AG20443 (cell line): ENCODE results near the gene ZNF860.
A peak's percentile ranks its signal among the peaks of the same experiment; 100 is the strongest.

Experiments
- DNase-seq: peaks from one replicate; pipeline ENCODE4 v3.0.0; 2012; ENCODE audit warnings: low spot score, mixed read lengths

Gene ZNF860

DNA sequence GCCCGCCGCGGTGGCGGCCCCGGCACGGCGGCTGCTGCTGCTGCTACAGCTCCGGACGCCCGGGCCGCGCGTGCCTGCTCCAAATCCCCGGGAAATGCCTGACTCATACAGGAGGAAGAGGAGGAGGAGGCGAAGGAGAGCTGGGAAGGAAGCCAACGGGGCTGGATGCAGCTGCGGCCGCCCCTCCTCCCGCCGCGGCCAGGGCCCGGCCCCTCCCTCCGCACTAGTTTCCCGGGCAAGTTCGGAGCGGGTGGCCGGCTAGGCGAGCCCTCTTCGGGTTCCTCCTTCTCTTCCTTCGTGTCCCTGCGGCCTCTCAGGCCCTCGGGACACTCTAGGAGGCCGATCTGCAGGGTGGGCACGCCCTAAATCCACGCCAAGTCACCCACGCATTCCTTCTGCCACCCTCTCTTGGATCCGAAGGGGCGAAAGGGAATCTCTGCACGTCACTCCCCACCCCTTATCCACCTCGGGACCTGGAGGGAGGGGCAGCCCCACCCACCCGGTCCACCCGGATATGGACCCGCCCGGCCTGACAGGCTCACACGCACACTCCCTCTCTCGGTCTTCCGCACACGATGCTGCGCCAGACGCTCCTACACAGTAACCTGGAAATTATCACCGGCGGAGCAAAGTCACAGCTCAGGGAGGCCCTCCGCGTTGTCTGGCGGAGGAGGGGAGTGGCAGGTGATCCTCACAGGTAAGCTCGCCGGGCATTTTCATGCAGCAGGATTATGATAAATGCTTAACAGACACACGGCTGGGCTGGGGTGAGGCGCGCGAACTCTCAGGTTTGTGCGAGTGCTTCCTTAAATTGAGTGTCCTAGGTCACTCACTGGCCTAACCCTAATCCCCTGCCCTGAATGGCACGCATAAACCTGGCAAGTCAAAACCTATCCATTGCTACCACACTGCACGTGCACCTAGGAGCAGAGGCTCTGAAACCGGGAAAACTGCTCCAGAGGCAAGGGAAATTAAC lies at the start of gene ZNF860, which contains the start of gene OSBPL10:
TSS of gene ZNF860 (plus strand) at position 545 of the 976 bp plus-strand sequence. CDS start 7,330 bp downstream, outside the sequence.
TSS of gene OSBPL10 (minus strand) at position 57 of the 976 bp plus-strand sequence. CDS start 83 bp downstream, outside the sequence.
- peak; percentile 77 for DNase-seq

DNA sequence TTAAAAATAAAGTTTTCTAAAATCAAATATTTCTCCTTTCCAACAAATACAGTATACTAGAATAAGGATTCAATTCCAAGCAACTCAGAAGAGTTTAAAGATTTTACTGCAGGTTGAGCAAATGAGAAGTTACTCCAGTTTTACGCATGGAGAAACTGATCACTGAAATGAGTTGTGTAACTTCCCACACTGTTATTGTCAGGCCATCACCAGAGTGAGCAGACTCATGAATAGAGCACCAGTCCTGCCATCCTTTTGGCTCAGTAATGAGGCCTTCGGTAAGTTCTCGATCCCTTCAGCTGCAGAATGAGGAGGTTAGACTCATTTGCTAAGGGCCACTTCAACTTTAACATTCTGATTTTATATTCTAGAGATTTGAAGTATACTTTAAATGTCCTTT lies 48.6 kb upstream of the ZNF860 start:
- no peak for DNase-seq

DNA sequence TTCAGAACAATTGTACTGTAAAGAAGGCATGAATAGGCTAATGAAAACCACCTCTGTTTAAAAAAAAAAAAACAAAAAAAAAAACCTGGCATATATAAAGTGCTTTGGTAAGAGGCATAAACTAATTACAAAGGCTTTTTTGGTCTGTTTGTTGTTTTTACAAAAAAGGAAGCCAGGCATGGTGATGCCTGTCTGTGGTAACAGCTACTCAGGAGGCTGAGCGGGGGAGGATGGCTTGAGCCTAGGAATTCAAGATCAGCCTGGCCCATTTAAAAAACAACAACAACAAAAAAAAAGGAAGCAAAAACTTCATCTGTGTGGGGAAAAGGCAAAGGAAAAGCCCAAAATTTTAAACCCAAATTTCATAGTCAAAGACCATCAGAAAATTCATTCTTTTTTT lies 47.5 kb upstream of the ZNF860 start:
- no peak for DNase-seq

DNA sequence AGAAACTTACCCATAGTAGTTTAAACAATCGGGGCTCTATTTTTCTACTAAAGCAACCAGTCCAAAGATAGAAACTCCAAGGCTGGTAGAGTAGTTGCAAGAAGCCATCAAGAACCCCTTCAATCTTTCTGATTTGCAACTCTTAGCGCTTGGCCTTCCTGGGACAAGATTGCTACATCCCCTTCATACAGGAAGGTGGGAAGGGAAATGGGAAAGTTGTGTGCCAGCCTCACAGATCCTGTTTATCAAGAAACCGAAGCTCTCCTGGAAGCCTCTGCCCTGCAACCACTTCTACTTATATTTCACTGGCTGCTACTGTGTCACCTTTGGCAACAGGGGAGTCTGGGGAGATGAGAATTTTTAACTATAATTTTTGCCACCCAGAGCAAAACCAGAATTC lies 46.7 kb upstream of the ZNF860 start:
- DNase-seq, result no peak

DNA sequence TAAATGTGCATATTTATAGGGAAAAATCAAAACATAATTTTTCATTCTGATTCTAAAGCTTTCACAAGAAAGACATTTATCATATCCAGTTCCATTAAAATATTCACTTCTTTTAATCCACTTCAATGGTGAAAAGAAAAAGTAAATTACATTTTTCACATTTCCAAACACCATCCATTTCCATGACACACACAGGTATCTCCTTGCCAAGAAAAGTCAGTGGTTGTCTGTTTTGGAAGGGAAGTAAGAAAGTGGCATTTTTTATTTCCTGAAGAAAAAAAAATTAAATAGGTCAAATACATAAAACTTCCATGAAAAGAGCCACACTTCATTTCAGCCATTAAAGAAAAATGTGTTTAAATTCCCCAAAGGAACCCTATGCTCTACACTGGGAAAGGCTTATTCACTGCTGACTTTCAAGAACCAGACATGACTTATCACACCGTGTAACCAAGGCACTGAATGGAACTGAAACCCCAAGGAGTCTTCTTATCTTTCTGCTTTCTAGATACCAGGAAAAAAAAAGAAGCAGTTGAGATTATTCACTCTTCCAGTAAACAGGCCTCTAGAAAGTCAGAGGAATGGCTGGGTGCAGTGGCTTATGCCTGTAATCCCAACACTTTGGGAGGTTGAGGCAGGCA lies 45.0 kb upstream of the ZNF860 start:
- no peak for DNase-seq

DNA sequence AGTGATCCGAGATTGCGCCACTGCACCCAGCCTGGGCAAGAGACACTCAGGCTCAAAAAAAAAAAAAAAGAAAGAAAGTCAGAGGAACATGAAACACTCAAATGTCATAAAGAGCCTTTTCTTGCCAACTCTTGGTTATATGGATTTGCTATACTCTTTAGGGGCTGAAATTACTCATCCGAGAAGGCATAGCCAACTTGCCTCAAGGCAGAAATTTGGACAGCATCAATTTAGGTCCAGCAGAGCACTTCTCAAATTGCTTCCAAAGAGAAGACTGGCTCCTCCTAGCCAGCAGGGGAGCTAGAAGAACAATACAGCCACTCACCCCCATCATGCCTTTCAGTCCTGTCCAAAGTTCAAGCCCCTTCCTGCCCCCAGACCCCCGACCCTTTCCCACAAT lies 44.3 kb upstream of the ZNF860 start:
- DNase-seq, result no peak

DNA sequence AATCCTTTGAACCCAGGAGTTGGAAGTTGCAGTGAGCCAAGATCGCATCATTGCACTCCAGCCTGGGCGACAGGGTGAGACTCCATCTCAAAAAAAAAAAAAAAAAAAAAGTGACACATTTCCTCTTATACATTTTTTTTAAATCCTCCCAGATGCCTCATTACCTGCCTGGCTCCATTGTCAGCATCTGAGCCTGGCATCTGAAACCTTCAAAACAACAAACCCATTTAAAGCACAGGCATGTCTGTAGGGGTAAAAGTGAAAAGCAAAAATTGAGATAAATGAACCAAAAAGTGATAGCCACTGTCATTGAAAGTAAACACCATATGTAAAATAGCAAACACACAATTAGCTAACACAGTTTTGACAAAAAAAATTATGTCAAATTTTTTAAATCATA lies 39.1 kb upstream of the ZNF860 start:
- DNase-seq, result no peak

DNA sequence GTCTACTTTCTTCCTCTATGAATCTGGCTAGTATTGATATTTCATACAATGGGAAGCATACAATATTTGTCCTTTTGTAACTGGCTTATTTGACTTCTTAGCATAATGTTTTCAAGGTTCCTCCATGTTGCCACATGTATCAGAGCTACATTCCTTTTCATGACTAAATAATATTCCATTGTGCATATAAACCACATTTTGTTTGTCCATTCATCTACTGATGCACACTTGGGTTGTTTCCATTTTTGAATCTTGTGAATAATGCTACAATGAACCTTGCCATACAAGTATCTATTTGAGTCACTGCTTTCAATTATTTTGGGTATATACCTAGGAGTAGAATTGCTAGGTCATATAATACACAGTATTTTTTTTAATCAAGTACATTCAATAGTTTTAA lies 38.5 kb upstream of the ZNF860 start:
- no peak for DNase-seq

DNA sequence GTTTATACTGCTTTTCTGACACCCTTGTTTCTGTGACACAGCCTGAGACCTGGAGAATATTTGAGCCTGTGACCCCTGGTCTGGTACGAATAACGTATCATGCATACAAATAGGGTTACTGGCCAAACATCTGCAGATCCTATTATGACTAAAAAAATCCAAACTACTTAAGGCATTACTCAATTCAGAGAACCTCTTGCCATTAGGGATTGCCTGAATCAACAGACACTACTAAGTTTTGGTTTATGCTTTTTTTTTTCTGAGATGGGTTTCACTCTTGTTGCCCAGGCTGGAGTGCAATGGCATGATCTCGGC lies 35.9 kb upstream of the ZNF860 start:
- peak; percentile 35 for DNase-seq

DNA sequence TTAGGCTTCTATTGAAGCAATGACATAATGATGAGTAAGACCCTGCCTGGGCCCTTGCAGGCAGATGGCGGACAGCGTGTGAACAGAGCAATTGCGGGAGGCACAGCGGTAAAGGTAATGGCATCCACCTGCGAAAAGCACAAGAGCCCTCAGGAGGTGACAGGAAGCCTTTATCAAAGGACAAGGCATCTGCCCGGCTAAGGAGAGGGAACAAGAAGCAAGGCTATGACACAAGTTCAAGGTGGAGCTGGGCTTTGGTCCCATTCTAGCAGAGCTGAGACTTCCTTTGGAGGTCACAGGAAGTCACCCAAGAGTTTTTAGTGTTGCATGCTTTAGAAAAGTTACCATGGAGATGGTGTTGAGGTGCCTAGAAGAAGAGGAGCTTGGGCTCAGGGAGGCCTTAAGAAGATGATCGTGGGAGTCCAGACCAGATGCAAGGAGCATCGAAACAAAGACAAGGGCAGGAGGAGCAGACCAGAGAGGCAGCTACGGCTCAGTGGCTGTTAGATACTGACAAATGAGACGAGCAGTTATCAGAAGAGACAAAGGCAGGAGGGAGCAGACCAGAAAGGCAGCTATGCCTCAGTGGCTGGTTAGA lies 35.0 kb upstream of the ZNF860 start:
- no peak for DNase-seq

DNA sequence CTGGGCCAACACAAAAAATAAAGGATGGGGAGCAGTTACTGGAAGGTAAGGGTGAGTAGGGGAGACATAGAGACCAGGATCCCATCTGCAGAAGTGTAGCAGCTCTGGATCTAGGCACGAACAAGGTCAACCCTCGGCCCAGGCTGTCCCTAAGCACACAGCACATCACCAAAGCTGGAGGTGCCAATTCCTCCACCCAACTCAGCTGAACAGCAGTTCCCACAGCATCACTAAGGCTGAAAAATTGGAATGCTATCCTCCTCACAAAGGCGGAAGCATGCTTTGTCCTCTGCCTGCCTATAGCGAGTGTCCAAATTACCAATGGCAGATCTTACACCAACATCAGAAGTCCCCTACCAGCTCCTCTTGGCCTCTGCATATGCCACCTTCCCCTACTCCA lies 34.4 kb upstream of the ZNF860 start:
- DNase-seq, result no peak

DNA sequence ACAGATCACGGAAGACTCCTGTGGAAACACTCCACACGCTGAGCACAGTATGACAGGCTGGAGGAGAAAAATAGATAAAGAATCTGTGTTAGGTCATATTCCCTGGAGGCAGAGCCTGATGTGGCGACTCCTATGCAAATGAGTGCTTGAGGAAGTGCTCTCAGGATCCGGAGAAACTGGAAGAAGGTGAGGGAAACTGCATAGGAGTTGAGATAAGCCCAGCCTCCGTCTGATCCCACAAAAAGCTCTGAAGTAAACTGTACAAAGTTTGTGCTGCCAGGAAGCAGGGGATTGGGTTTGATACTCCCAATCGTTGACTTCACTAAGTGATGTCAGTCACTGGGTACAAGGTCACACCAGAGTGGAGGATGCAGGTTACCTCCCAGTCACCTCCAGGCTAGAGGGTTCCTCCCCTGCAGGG lies 33.9 kb upstream of the ZNF860 start:
- no peak for DNase-seq

DNA sequence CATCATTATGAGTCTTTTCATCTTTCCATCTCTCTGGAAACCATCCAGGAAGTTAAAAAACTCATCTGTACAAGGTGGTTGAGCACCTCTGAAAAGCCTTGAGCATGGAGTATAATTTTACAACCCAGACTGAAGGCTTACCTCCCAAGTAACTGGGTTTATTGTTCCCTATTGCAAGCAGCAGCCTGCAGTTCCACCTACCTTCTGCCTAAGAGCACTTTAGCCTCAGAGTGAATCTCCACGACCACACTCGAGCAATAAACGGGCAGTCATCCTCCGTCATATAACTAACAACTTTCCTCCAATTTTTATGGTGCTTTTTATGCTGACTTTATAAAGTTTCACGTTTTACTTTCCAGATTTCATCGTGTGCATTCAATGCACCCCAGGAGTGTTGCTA lies 33.3 kb upstream of the ZNF860 start:
- DNase-seq, result no peak

DNA sequence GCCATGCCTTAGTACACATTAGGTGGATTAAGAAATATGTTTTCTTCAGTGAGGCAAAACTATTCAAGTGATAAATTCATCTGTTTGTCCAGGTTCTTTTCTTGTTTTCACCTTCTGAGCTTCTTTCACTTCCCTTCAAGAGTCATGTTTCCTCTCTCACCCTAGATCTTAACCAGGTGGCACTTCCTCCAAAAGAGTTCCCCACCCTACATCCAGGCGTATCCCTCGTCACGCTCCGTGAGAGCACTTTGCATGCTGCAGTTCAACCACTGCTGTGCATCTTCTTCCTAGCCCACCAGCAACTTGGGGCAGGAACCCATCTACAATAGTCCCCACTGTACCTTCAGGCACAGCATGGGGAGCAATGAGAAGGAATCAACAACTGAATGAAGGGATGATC lies 29.3 kb upstream of the ZNF860 start:
- no peak for DNase-seq

DNA sequence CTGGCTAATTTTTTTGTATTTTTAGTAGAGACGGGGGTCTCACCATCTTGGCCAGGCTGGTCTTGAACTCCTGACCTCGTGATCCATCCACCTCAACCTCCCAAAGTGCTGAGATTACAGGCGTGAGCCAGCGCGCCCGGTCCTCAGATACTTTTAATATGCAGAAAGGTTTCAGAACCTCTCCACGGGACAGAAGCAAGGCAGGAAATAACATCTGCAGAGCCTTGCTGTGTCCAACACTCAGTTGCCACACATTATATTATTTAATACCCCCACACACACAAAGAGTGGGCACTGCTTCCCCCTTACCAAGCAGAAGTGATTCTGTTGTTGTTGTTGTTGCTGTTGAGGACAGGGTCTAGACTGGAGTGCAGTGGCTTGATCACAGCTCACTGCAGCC lies 28.5 kb upstream of the ZNF860 start:
- DNase-seq, result no peak

DNA sequence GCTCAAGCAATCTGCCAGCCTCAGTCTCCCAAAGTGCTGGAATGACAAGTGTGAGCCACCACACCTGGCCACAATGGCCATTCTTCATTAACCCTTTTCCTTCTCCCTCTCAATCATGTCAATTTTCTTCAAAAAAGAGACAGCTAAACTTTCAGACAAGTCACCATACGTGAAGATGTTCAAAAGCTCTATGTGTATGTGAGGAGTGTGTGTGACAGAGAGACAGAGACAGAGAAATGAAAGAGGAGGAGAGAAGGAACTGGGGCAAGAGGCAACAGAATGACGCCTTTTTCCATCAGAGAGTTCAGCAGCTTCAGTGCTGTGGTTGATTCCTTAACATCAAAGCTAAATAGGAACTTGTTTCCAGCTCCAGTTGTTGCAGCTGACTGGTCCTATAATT lies 27.9 kb upstream of the ZNF860 start:
- no peak for DNase-seq

DNA sequence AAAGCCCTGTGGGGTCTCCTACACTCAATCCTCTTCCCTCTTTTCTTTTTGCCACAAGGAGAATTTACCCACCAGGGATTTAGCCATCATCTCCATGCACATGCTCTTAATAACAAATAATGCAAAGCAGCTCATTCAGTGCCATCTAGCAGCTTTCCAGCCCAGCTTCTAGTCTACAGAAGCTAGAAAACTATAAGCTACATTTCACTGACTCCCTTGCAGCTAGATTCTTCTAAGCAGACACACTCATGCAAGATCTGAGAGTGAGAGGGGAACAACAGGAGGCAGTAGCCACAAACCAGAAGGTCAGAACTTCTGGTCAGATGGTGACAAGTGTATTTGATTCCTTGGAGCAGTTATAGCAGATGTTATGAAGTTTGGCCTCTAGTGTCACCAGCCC lies 26.0 kb upstream of the ZNF860 start:
- DNase-seq, result no peak

DNA sequence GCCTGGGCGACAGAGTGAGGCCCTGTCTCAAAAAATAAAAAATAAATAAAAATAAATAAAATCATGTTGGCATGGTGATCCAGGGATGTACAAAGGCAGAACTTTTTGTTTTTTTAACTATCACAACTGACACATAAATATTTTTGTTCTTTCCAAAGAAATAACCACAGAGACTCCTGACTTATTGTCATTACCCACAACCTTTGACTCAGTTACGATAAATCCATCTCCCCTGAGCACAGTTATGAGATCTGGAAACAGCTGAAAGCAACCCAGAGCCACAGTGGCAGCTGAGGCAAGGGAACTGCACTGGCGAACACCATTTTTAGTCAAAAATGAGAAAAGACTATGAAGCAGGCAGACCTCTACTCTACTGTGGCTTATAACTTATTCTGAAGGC lies 24.4 kb upstream of the ZNF860 start:
- DNase-seq, result no peak

DNA sequence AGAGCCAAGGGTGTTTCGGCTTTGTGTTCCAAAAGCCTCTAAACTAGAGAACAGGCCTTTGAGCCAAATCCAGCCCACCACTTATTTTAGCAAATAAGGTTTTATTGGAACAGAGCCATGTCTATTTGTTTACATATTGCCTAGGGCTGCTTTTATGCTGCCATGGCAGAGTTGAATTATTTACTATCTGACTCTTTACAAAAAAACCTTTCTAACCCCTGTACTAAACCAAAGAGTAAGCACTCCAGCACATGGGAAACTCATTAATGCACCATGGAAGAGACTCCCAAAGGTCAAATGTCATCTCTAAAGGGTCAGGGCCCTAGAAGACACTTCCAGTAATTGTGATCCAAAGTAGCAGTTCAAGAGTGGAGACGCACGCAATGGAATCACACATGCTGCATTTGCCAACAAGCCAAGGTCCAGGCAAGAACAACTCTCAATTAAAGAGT lies 22.8 kb upstream of the ZNF860 start:
- no peak for DNase-seq

DNA sequence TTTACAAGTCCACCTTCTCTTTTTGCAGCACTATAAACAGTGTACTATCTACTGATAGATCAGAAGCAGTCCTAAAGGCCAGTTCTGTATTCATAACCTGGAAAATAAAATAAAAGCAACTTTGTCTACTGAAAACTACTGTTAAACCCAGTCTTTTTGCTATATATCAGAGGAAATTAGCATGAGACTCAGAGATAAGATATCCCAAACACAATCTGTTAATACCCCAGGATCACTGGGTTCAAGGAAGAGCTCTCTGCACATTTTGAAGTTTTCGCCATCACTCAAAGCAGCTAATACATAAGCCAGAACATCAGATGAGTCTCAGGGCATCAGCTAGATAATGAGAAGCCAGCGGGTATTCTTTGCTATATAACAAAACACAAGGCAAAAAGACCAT lies 22.3 kb upstream of the ZNF860 start:
- no peak for DNase-seq

DNA sequence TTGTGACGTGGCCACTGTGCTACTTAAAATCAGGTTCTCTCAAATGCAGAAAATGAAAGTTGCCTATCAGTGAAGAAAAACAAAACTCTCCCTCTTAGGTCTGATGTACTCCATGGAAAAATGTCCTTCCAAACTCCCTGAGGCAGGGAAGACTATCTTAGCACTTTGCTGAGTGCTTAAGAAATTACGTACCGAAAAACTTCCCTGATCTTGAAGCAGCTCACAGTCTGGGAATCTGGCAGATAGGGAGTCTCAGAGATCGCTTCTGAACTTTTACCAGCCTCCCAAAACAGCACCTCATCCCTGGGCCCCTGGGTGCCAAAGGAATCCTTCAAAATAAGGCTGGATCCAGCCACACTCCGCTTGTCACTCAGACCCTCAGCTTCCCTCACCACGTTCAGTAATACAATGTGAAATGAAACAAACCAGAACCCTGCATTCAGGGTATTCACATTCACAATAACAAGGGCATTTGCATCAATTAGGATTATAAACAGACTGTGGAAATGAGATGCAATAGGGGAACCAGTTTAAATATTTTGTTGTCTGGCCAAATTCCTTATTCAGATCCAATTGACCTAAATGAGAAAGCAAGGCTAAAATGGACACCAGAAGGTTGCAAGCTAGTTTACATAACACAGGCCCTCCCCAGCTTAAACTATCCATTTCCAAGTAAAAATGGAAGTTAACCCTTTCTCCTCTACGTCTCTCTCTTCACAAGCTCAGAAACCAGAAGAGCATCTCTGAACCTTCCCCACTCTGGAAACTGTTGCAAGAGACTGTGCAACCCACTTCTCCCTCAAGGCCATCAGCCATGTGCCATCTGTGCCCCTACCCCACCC lies 21.4 kb upstream of the ZNF860 start:
- DNase-seq, result no peak

DNA sequence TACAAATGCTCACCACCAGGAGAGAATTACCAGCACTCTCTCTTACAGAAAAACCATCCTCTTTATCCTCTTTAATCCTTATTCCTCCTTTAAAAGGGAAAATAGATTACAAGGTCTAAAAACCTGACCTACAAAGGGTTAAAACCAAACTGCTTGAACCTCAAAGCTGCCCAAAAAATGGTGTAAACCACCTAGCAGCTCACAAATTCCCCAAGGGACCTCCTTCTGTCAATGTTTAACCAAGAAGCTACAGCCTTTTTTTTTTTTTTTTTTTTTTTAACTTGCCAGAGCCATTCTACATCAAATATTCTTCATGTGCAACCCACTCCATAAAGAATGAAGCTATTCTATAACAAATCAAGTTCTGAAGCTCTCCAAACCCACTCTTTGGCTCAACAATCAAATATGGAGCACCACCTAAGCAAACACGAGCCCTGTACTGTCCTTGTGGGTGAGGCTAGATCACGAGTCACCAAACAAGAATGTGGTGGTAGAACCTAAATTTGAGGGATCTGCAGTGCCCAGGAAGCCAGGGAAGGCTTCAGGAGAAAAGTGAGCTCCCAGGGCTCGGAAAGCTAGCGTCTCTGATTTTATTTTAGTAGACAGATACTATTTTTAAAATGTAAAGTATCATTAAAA lies 20.6 kb upstream of the ZNF860 start:
- DNase-seq, result peak; percentile 46
